H1 (cell line): ENCODE measurements around the gene RAMP1.

Experiments used
- BACH1 ChIP-seq: IDR thresholded peaks from 2 replicates; pipeline ENCODE4 v1.6.1; 2012; ENCODE audit warnings: low read length, improper control_type of control experiment
- BRCA1 ChIP-seq: IDR thresholded peaks from 2 replicates; pipeline ENCODE4 v1.6.1; 2012; ENCODE audit warnings: low read depth, low read length, improper control_type of control experiment
- CREB1 ChIP-seq: IDR thresholded peaks from 2 replicates; pipeline ENCODE4 v1.6.1; 2012; ENCODE audit warnings: inconsistent platforms
- CTCF ChIP-seq, 3 experiments: IDR thresholded peaks; 1 replicate in 2 of 3; 2 replicates in 1 of 3; pipeline versions ENCODE4 v1.5.1 to v1.6.1; 2011; ENCODE audit warnings: low read length in 3 of 3, mild to moderate bottlenecking in 3 of 3, inconsistent platforms in 2 of 3, low read depth in 1 of 3, moderate library complexity in 1 of 3; ENCODE audit not compliant: insufficient read depth in 1 of 3; ENCODE audit errors: control extremely low read depth in 1 of 3
- MAFK ChIP-seq: IDR thresholded peaks from 2 replicates; pipeline ENCODE4 v1.6.1; 2012; ENCODE audit warnings: low read depth, mild to moderate bottlenecking, improper control_type of control experiment, low read length
- POLR2A ChIP-seq, 2 experiments: IDR thresholded peaks; 1 replicate in 1 of 2; 2 replicates in 1 of 2; pipeline ENCODE4 v1.6.1; 2011; ENCODE audit warnings: low read depth in 2 of 2, low read length in 2 of 2, mild to moderate bottlenecking in 2 of 2; ENCODE audit errors: control extremely low read depth in 1 of 2
- POLR2AphosphoS5 ChIP-seq: IDR thresholded peaks from 2 replicates; pipeline ENCODE4 v1.6.1; 2011; ENCODE audit warnings: low read depth, low read length
- RFX5 ChIP-seq: IDR thresholded peaks from 2 replicates; pipeline ENCODE4 v1.6.1; 2011; ENCODE audit warnings: low read depth, low read length, improper control_type of control experiment, borderline replicate concordance
- SIN3A ChIP-seq, 2 experiments: IDR thresholded peaks in 1 of 2; conservative IDR thresholded peaks in 1 of 2; 2 replicates each; pipeline ENCODE4 v1.6.1; 2011 to 2012; ENCODE audit warnings: low read length in 2 of 2, improper control_type of control experiment in 1 of 2, low read depth in 1 of 2, mild to moderate bottlenecking in 1 of 2
- ZNF274 ChIP-seq: IDR thresholded peaks from 2 replicates; pipeline ENCODE4 v1.7.0; 2012; ENCODE audit warnings: low read length, borderline replicate concordance; ENCODE audit errors: extremely low read depth

DNA sequence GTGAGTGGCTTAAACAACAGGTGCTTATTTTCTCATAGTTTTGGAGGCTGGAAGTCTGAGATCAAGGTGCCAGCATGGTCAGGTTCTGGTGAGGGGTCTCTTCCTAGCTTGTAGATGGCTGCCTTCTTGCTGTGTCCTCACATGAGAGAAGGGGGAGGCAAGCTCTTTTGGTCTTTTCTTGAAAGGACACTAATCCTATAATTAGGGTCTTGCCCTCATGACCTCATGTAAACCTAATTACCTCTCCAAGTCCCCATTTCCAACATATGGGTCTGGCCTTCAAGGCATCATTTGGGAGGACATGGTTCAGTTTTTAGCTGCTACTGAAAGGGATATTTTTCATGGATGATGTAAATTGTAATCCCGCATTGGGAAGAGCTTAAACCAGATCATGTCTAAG, 42.9 kb upstream of the RAMP1 start:
- no peak for TF ChIP-seq POLR2AphosphoS5
- no peak for TF ChIP-seq CTCF (IDR thresholded peaks at IDR 0.05; ENCODE audit: control extremely low read depth in 1 of 3, insufficient read depth in 1 of 3, low read depth in 1 of 3, low read length in 3 of 3)
- TF ChIP-seq BRCA1, result no peak
- TF ChIP-seq MAFK, result no peak
- TF ChIP-seq POLR2A (IDR thresholded peaks at IDR 0.05; ENCODE audit: control extremely low read depth in 1 of 2, low read depth in 2 of 2, low read length in 2 of 2), result no peak
- no peak for TF ChIP-seq RFX5
- TF ChIP-seq CREB1, result no peak
- no peak for TF ChIP-seq ZNF274
- no peak for TF ChIP-seq BACH1
- no peak for TF ChIP-seq SIN3A (conservative IDR thresholded peaks at IDR 0.05 in 1 of 2, IDR thresholded peaks at IDR 0.05 in 1 of 2; ENCODE audit: low read depth in 1 of 2, low read length in 2 of 2)
